KMS-11 (cell line): ENCODE data around the gene DNM3.

Experiments used
- H2AFZ ChIP-seq: fragments of 200-600 bp; sonication (generic); 2 replicates; pipeline ENCODE4 v1.6.1; 2016; ENCODE audit warnings: antibody characterized with exemption, mixed run types, low read depth
- H3K27ac ChIP-seq: fragments of 200-600 bp; sonication (generic); 2 replicates; pipeline ENCODE4 v1.6.1; 2016; ENCODE audit warnings: mild to moderate bottlenecking, mixed run types
- H3K27me3 ChIP-seq: fragments of 200-600 bp; sonication (generic); 2 replicates; pipeline ENCODE4 v1.6.1; 2017; ENCODE audit warnings: mild to moderate bottlenecking, low read depth, mixed run types, moderate library complexity; ENCODE audit not compliant: insufficient read depth
- H3K36me3 ChIP-seq: fragments of 200-600 bp; sonication (generic); 2 replicates; pipeline ENCODE4 v1.6.1; 2017; ENCODE audit warnings: mild to moderate bottlenecking, mixed run types; ENCODE audit not compliant: insufficient read depth
- H3K4me1 ChIP-seq: fragments of 200-600 bp; sonication (generic); 2 replicates; pipeline ENCODE4 v1.6.1; 2016; ENCODE audit warnings: mild to moderate bottlenecking, low read depth, mixed run types; ENCODE audit not compliant: poor library complexity, severe bottlenecking
- H3K4me2 ChIP-seq: fragments of 200-600 bp; sonication (generic); 2 replicates; pipeline ENCODE4 v1.7.0; 2016; ENCODE audit warnings: mild to moderate bottlenecking, mixed run types
- H3K4me3 ChIP-seq: fragments of 200-600 bp; sonication (generic); IDR thresholded peaks from 2 replicates; pipeline ENCODE4 v1.6.1; 2017; ENCODE audit warnings: low read depth, low read length, mixed read lengths; ENCODE audit not compliant: insufficient read depth
- H3K79me2 ChIP-seq: fragments of 200-600 bp; sonication (generic); 2 replicates; pipeline ENCODE4 v1.6.1; 2016; ENCODE audit warnings: low read depth, mixed run types; ENCODE audit not compliant: insufficient read depth
- H3K9ac ChIP-seq: fragments of 200-600 bp; sonication (generic); 2 replicates; pipeline ENCODE4 v1.6.1; 2016; ENCODE audit warnings: mild to moderate bottlenecking, mixed run types
- H4K20me1 ChIP-seq: fragments of 200-600 bp; sonication (generic); 2 replicates; pipeline ENCODE4 v1.6.1; 2016; ENCODE audit warnings: mild to moderate bottlenecking, mixed run types; ENCODE audit not compliant: insufficient read depth
- CTCF ChIP-seq: fragments of 200-600 bp; sonication (generic); conservative IDR thresholded peaks from 2 replicates; pipeline ENCODE4 v1.6.1; 2017; ENCODE audit warnings: low read depth, mild to moderate bottlenecking, antibody characterized with exemption, low read length, moderate library complexity, mixed read lengths

DNM3 gene

DNA sequence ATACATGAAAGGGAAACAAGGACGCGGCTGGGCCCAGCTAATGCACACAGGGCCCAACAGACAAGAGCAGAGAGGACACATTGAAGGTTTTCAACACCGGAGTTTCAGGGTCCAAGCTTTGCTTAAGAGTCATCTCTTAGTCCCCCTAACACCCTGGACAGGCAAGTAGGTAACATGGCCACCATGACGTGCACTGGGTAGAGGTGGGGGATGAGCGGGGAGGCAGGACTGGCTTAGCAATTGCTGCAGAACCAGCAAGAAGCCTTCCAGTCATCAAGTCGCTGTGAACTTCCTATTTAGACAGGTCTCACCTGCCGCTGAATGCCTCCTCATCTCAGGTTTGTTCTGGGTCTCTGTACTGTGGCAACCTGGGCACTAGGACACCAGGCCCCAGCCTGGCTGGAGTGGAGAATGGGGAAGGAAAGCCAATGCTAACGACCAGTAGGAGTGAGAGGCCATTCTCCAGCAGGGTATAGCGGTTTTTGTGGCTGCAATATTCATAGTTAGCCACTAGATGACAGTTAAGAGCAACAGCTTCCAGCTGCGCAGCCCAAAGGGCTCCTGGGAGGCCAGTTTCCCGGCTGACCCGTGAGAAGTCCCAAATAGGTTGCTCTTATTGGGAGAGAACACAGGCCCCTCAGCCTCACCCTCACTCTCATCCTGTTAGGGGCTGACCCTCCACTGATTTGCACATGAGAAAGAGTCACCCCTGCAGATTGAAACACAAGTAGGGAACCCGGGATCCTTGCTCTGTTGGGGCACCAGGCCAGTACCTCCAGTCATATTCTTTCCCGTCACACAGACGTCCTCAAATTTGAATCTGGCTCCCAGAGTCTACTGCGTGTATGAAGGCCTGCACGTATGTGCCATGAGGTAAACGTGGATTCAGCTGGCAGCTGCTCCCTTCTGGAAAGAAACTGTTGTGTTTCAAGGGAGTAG, 608.6 kb downstream of the DNM3 start:
- Histone ChIP-seq H3K9ac (no peak overlapping the region), H3K4me2 (no peak overlapping the region), H3K4me3 (no peak overlapping the region), H3K27ac (no peak overlapping the region), H4K20me1 (no peaks in the 10 kb centered on the region), H3K4me1 (no peaks in the 10 kb centered on the region), H3K79me2 (no peaks in the 10 kb centered on the region), H2AFZ (peak overlapping the region; percentile 35; the same call in 1 of the 2 replicates), H3K27me3 (no peaks in the 10 kb centered on the region), H3K36me3 (no peaks in the 10 kb centered on the region)
- peak; percentile 80 for TF ChIP-seq CTCF

GRCh38 chr1:172450524-172450885, 609.2 kb downstream of the DNM3 start:
- Histone ChIP-seq H3K79me2 (no peaks in the 10 kb centered on the region), H3K36me3 (no peaks in the 10 kb centered on the region), H4K20me1 (no peaks in the 10 kb centered on the region), H3K27me3 (no peaks in the 10 kb centered on the region), H3K9ac (no peak overlapping the region), H3K27ac (no peak overlapping the region), H3K4me3 (no peak overlapping the region), H3K4me1 (no peaks in the 10 kb centered on the region), H3K4me2 (no peak overlapping the region), H2AFZ (peak overlapping the region; percentile 35; the same call in 1 of the 2 replicates)
- no peak for TF ChIP-seq CTCF

DNA sequence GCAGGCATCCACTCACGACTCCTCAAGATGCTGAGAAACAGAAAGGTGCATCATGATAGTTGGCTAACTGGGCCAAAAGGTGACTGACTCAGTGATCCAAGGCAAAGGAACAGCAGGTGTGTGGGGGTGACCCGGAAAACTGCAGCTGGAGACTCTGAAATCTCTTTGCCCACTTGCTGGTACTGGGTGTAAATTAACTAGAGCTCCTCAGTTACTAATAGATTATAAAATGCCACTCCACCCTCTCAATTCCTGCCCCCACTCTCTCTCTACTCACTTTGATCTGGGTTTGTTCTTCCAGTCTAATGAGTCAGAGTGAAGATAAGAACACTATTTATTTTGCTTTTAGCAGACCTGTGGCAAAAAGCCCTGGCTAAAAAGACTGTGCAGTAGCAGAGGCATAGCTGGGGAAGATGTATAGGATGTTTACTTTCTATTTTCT, 609.7 kb downstream of the DNM3 start:
- Histone ChIP-seq H3K4me2 (no peak overlapping the region), H3K9ac (no peak overlapping the region), H3K27me3 (no peaks in the 10 kb centered on the region), H3K4me1 (no peaks in the 10 kb centered on the region), H4K20me1 (no peaks in the 10 kb centered on the region), H3K27ac (no peak overlapping the region), H3K4me3 (no peak overlapping the region), H3K36me3 (no peaks in the 10 kb centered on the region), H2AFZ (no peak overlapping the region), H3K79me2 (no peaks in the 10 kb centered on the region)
- TF ChIP-seq CTCF: no peak

DNA sequence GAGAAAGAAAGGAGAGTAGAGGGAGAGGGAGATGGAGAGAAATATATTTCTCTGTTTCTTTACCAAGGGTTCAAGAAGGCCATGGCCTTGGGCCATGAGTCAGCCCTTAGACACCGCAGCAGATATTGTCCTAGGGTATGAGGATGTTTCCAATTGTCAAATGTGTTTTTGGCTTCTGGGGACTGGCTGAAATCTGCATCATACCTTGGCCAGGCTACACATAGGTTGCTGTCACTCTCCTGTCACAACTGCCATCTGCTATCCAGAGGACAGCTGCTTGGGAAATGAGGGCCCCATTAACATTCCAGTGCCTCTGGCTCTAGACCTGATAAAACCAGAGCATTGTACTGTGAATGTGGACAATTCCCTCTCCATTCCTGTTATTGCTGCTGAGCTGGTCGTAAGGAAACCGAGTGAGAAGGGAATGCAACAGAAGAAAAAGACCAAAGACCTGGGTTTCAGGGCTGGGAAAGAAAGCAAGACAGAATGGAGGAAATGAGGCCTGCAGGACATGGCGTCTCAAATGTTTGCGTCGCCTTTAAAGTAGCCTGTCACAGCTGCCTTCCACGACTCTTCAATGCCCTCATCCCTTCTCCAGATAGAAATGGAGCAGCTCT, 611.3 kb downstream of the DNM3 start:
- H3K4me1 ChIP-seq: no peaks in the 10 kb centered on the region
- H2AFZ ChIP-seq: no peak overlapping the region
- H3K27ac ChIP-seq: no peak overlapping the region

More for the DNA sequence above, 611.3 kb downstream of the DNM3 start:
- no peaks in the 10 kb centered on the region for H3K36me3 ChIP-seq
- H3K27me3 ChIP-seq: no peaks in the 10 kb centered on the region
- no peak overlapping the region for H3K4me3 ChIP-seq
- H3K79me2 ChIP-seq: no peaks in the 10 kb centered on the region
- TF ChIP-seq CTCF: no peak
- no peak overlapping the region for H3K9ac ChIP-seq
- H3K4me2 ChIP-seq: no peak overlapping the region
- H4K20me1 ChIP-seq: no peaks in the 10 kb centered on the region
